HG03196 (cell line): ENCODE results near the gene RNF111.
"Not testable (repeated sequence)": the region's sequence is repeated elsewhere in the genome, so short reads cannot be mapped to it uniquely, and the experiment has no call there.

ENCODE experiments used
- ATAC-seq: cut with Tn5 transposase; IDR thresholded peaks from one replicate; pipeline ENCODE4 v1.9.1; 2021; ENCODE audit not compliant: unreplicated experiment

The RNF111 gene

DNA sequence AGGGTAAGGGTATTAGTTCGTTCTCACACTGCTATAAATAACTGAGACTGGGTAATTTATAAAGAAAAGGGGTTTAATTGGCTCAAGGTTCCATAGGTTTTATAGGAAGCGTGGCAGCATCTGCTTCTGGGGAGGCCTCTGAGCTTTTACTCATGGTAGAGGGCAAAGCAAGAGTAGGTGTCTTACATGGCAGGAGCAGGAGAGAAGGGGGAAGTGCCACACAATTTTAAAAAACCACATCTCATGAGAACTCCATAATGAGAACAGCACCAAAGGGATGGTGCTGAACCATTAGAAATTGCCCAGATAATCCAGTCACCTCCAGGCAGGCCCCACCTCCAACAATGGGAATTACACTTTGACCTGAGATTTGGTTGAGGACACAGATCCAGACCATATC, 12.2 kb downstream of the RNF111 start:
- no peak for ATAC-seq

DNA sequence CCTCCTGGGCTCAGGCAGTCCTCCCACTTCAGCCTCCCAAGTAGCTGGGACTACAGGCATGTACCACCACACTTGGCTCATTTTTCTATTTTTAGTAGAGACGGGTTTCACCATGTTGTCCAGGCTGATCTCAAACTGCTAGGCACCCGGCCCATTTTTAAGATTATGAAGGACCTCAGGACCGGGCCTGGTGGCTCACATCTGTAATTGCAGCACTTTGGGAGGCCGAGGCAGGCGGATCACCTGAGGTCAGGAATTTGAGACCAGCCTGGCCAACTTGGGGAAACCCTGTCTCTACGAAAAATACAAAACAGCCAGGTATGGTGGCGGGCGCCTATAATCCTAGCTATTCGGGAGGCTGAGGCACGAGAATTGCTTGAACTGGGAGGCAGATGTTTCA, 12.8 kb downstream of the RNF111 start:
- ATAC-seq: not testable (repeated sequence)

GRCh38 chr15:59001946-59002345, 14.5 kb downstream of the RNF111 start:
- ATAC-seq: no peak

GRCh38 chr15:59002418-59002859, 15.0 kb downstream of the RNF111 start:
- ATAC-seq: no peak

DNA sequence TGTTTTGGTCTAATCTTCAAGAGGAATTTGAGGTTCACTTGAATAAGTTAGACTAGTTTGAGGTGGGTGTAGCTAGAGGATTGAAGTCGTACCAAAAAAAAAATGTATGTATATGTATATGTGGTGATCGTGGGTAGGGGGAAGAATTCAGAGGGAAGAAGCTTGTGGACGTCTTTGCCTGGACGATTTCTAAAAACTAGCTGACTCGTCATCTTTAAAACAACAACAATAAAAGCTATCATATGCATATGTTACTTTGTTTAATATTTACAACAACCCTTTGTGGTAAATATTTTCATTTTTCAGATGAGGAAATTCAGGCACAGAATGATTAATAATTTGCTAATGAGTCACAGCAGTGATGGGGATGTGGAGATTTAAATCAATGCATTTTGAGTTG, 18.1 kb downstream of the RNF111 start:
- ATAC-seq: no peak

GRCh38 chr15:59008086-59008485, 20.6 kb downstream of the RNF111 start:
- ATAC-seq: no peak

DNA sequence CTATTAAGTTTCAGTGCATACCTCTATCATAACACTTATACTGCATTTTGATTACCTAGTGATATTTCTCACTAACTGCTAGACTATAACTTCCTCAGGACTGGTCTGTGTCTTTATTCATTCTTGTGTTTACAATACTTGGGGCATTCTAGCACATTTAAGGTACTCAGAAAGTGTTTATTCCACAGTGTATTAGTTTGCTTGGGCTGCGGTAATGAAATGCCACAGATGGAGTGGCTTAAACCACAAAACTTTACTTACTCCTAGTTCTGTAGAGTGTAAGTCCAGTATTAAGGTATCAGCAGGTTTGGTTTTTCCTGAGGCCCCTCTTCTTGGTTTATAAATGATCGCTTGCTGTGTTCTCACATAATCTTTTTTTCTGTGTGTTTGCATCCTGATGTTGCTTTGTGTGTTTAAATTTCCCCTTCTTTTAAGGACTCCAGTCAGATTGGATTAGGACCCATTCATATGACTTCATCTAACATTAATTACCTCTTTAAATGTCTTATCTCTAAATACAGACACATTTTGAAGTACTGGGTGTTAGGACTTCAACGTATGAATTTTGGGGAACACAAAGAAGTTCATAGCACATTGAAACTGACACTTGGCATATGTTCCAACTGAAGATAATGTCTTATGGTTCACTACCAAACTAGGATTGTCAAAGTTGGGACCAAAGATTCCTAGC, 23.9 kb downstream of the RNF111 start:
- ATAC-seq: no peak

DNA sequence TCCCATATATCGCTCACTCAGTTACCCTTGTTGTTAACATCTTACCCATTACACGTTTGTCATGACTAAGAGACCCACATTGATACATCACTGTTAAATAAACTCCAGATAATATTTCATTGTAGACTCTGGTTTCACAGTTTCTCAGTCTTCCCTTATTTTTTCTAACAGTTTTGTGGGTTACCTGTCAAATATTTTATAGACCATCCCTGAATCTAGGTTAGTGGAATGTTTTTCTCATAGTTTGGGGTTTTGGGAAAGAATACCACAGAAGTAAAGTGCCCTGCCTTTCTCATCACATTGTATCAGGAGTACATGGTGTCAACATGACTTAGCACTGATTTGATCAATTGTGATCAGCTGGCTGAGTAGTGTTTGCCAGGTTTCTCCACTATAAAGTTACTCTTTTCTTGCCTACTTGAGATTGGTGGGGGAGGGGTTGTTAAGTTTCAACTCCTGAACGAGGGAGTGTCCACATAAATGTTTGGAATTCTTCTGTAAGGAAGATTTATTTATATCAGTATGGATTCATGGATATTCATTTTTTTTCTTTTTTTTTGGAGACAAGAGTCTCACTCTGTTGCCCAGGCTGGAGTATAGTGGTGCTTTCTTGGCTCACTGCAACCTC, 25.9 kb downstream of the RNF111 start:
- no peak for ATAC-seq

- no peak for ATAC-seq
Observed at GRCh38 chr15:59014068-59014467, 26.6 kb downstream of the RNF111 start.

DNA sequence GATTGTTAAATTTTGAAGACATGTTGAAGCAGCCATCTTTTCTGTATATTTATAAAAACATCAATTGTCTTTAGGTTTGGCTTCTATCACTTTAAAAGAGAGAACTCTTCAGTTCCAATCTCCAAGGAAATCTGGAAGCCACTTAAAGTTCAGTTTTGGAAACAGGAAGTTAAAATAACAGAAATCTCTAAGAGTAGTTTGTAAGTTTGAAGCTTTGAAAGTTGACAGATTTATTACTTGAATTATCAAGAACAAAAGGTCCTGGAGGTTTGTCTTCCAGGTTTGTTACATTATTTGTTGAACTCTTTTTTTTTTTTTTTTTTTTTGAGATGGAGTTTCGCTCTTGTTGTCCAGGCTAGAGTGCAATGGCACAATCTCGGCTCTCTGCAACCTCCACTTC, 30.0 kb downstream of the RNF111 start:
- no peak for ATAC-seq

DNA sequence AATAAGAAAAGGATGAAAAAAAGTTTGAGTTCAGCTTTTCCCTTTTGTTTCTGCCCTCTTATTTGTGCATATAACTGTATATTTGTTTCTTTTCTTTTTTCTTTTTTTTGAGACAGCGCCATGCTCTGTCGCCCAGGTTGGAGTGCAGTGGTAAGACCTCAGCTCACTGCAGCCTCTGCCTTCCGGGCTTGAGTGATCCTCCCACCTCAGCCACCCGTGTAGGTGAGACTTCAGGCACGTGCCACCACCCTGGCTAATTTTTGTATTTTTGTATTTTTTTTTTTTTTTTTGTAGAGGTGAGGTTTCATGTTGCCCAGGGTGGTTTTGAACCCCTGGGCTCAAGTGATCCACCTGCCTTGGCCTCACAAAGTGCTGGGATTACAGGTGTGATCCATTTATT, 31.4 kb downstream of the RNF111 start:
- no peak for ATAC-seq

DNA sequence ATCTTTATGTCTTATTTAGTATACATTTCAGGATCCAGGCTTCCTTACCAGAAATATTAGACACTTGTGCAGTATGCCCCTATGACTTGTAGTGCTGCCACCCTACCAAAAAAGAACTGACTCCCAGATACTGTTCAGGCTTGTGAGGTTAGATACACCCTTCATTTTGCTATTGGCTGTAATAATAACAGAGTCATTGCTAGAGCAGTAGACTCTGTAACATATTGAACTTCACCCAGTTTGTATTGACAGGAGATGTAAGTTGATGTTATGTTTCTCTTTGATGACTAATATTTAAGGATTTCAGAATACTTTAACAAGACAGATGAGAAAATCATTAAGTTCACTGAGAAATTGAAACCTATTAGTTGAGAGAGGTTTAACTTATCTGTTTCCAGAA, 32.9 kb downstream of the RNF111 start:
- ATAC-seq: no peak

DNA sequence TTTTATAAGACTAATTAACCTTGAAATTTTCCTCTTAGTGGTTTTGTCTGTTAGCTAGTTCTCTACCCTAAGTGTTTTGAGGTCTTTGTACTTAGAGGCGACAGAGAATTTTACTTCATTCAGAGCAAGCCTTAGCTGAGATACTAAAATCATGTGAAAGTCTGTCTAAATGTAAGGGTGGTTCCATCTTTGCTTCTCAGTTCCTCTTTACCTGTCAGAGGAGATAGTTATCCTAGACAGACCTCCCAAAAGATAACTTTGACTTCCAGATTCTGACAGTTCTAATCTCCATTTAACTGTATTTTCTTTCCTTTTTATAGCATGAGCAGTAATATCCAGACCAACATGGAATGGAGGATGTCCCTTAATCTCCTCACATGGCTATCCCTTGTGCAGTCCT, 34.7 kb downstream of the RNF111 start:
- ATAC-seq: no peak

GRCh38 chr15:59026207-59026606, 38.7 kb downstream of the RNF111 start:
- no peak for ATAC-seq

DNA sequence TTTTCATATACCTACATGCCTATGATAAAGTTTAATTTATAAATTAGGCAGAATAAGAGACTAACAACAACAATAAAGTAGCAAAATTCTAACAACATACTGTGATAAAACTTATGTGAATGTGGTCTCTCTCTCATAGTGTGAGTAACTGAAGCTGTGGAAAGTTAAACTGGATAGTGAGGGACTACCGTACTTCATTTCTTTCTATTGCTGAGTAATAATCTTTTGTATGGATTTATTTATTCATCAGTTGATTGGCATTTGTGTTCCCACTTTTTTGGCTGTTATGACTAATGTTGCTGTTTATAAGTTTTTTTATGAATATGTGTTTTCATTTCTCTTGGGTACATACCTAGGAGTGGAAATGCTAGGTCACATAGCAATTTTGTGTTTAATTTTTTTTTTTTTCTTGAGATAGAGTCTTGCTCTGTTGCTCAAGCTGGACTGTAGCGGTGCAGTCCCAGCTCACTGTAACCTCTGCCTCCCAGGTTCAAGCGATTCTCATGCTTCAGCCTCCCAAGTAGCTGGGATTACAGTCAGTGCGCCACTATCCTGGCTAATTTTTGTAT, 41.0 kb downstream of the RNF111 start:
- no peak for ATAC-seq

- no peak for ATAC-seq
Observed at GRCh38 chr15:59029554-59029953, 42.1 kb downstream of the RNF111 start.

DNA sequence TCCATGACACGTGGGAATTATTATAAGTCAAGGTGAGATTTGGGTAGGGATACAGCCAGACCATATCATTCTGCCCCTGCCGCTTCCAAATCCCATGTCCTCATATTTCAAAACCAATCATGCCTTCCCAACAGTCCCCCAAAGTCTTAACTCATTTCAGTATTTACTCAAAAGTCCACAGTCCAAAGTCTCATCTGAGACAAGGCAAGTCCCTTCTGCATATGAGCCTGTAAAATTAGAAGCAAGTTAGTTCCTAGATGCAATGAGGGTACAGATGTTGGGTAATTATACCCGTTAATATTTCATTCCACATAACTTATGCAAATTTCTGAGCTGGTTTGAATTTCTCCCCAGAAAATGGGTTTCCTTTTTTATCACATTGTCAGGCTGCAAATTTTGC, 47.7 kb downstream of the RNF111 start:
- ATAC-seq: no peak

GRCh38 chr15:59039225-59039624, 51.8 kb downstream of the RNF111 start:
- ATAC-seq: no peak

- ATAC-seq: no peak
Observed at GRCh38 chr15:59042041-59042440, 54.6 kb downstream of the RNF111 start.

GRCh38 chr15:59048897-59049296, 61.4 kb downstream of the RNF111 start:
- no peak for ATAC-seq

DNA sequence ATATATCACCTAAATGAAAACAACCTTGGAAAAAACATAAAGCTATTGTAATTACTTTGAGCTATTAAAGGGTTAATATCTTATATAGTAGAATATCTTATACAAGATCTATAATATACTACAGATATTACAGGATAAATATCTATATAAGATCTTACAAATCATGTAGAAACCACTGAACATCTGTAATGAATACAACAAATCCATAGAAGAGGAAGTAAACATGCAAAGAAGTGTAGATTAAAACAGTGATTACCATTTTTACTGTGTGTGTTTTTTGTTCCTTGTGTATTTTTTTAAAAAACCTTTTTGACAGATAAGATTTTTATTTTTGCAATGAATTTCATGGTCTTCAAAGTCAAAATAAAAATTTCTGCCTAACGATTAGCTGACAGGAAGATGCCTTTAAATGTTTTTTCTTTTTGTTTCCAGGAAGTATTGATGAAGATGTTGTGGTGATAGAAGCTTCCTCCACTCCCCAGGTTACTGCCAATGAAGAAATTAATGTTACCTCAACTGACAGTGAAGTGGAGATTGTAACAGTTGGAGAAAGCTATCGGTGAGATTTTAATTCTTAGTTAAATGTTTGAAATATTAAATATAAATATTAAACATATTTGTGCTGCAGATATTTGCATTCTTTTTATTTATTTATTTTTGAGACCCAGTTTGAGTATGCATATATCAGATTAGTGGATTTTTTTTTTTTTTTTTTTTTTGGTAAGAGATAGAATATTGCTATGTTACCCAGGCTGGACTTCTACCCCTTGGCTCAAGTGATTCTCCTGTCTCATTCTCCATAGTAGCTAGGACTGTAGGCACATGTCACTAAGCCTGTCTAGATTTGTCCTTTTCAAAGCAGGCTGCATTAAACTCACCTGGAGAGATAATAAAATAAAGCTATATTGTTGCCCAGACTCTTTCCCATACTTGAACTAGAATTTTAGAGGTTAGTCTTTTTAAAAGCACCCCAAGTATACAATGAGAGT, 64.7 kb downstream of the RNF111 start:
- ATAC-seq: no peak
